Activated naive CD8-positive, alpha-beta T cell treated with anti-CD3 and anti-CD28 coated beads for 36 hours (primary cell): ENCODE data around the gene ZBTB7C. TPM values are rescaled to one million over a fixed set of nuclear protein-coding genes. Genes with fewer than 3 reads are reported as not detected.

Source experiments
- DNase-seq: peaks from one replicate; pipeline ENCODE4 v3.0.0; 2021
- H3K27ac Mint-ChIP-seq: one replicate; pipeline ENCODE4 v1.8.0; 2022; ENCODE audit warnings: mild to moderate bottlenecking, moderate library complexity, mixed read lengths
- H3K27me3 Mint-ChIP-seq: one replicate; pipeline ENCODE4 v1.8.0; 2022; ENCODE audit warnings: mild to moderate bottlenecking, mixed read lengths
- H3K36me3 Mint-ChIP-seq: one replicate; pipeline ENCODE4 v1.8.0; 2021; ENCODE audit warnings: mild to moderate bottlenecking, mixed read lengths
- H3K4me1 Mint-ChIP-seq: one replicate; pipeline ENCODE4 v1.8.0; 2021; ENCODE audit warnings: mixed read lengths
- H3K4me3 Mint-ChIP-seq: one replicate; pipeline ENCODE4 v1.8.0; 2022; ENCODE audit warnings: mild to moderate bottlenecking, moderate library complexity, mixed read lengths
- H3K9me3 Mint-ChIP-seq: one replicate; pipeline ENCODE4 v1.8.0; 2022; ENCODE audit warnings: mixed read lengths
- total RNA-seq, 2 experiments: library from RNA; stranded (reverse); gene quantifications; one replicate each; pipeline ENCODE4 v1.2.3, GENCODE V29; 2021

Gene ZBTB7C
- total RNA-seq, 2 experiments from 2014 or later: not detected

- no peaks in the 10 kb centered on the region for H3K27me3 Mint-ChIP-seq
- no peak for DNase-seq
- H3K4me3 Mint-ChIP-seq: no peak overlapping the region
- H3K36me3 Mint-ChIP-seq: no peaks in the 10 kb centered on the region
- H3K27ac Mint-ChIP-seq: no peak overlapping the region
- no peaks in the 10 kb centered on the region for H3K9me3 Mint-ChIP-seq
- no peaks in the 10 kb centered on the region for H3K4me1 Mint-ChIP-seq
These were observed 195.4 kb downstream of the ZBTB7C start for GRCh38 chr18:48213791-48214190.

- Mint-ChIP-seq H3K4me1 (no peaks in the 10 kb centered on the region), H3K36me3 (no peaks in the 10 kb centered on the region), H3K4me3 (no peak overlapping the region), H3K27ac (no peak overlapping the region), H3K9me3 (no peaks in the 10 kb centered on the region), H3K27me3 (peaks cover 23% of the 10 kb centered on the region)
- no peak for DNase-seq
These were observed 200.6 kb downstream of the ZBTB7C start for GRCh38 chr18:48208432-48209140.

GRCh38 chr18:48207733-48208132, 201.4 kb downstream of the ZBTB7C start:
- no peaks in the 10 kb centered on the region for H3K36me3 Mint-ChIP-seq
- H3K4me1 Mint-ChIP-seq: no peaks in the 10 kb centered on the region
- H3K27ac Mint-ChIP-seq: no peak overlapping the region
- DNase-seq: no peak
- no peaks in the 10 kb centered on the region for H3K9me3 Mint-ChIP-seq
- peaks cover 23% of the 10 kb centered on the region for H3K27me3 Mint-ChIP-seq
- no peak overlapping the region for H3K4me3 Mint-ChIP-seq

GRCh38 chr18:48206887-48207286, 202.3 kb downstream of the ZBTB7C start:
- Mint-ChIP-seq H3K4me3 (no peak overlapping the region), H3K27ac (no peak overlapping the region), H3K36me3 (no peaks in the 10 kb centered on the region), H3K27me3 (peaks cover 26% of the 10 kb centered on the region), H3K9me3 (no peaks in the 10 kb centered on the region), H3K4me1 (no peaks in the 10 kb centered on the region)
- no peak for DNase-seq

- Mint-ChIP-seq H3K4me1 (no peaks in the 10 kb centered on the region), H3K27me3 (peaks cover 39% of the 10 kb centered on the region), H3K4me3 (no peak overlapping the region), H3K27ac (no peak overlapping the region), H3K9me3 (no peaks in the 10 kb centered on the region), H3K36me3 (no peaks in the 10 kb centered on the region)
- no peak for DNase-seq
These were observed 205.1 kb downstream of the ZBTB7C start for GRCh38 chr18:48203961-48204666.

- H3K4me3 Mint-ChIP-seq: no peak overlapping the region
- H3K9me3 Mint-ChIP-seq: no peaks in the 10 kb centered on the region
- H3K4me1 Mint-ChIP-seq: no peaks in the 10 kb centered on the region
- no peak overlapping the region for H3K27ac Mint-ChIP-seq
- H3K27me3 Mint-ChIP-seq: peaks cover 39% of the 10 kb centered on the region
- no peak for DNase-seq
- H3K36me3 Mint-ChIP-seq: no peaks in the 10 kb centered on the region
These were observed 205.8 kb downstream of the ZBTB7C start for GRCh38 chr18:48203288-48203945.

GRCh38 chr18:48202350-48203260, 206.6 kb downstream of the ZBTB7C start:
- H3K4me3 Mint-ChIP-seq: no peak overlapping the region
- no peak overlapping the region for H3K27ac Mint-ChIP-seq
- H3K4me1 Mint-ChIP-seq: no peaks in the 10 kb centered on the region
- peaks cover 34% of the 10 kb centered on the region for H3K27me3 Mint-ChIP-seq
- no peaks in the 10 kb centered on the region for H3K9me3 Mint-ChIP-seq
- no peak for DNase-seq
- no peaks in the 10 kb centered on the region for H3K36me3 Mint-ChIP-seq

- DNase-seq: no peak
- peaks cover 33% of the 10 kb centered on the region for H3K27me3 Mint-ChIP-seq
- H3K27ac Mint-ChIP-seq: no peak overlapping the region
- no peak overlapping the region for H3K4me3 Mint-ChIP-seq
- no peaks in the 10 kb centered on the region for H3K36me3 Mint-ChIP-seq
- H3K4me1 Mint-ChIP-seq: no peaks in the 10 kb centered on the region
- no peaks in the 10 kb centered on the region for H3K9me3 Mint-ChIP-seq
These were observed 207.2 kb downstream of the ZBTB7C start for GRCh38 chr18:48202006-48202348.

GRCh38 chr18:48201337-48202005, 207.7 kb downstream of the ZBTB7C start:
- H3K27ac Mint-ChIP-seq: no peak overlapping the region
- H3K36me3 Mint-ChIP-seq: no peaks in the 10 kb centered on the region
- no peaks in the 10 kb centered on the region for H3K4me1 Mint-ChIP-seq
- DNase-seq: no peak
- H3K27me3 Mint-ChIP-seq: peaks cover 30% of the 10 kb centered on the region
- peaks cover 1% of the 10 kb centered on the region for H3K9me3 Mint-ChIP-seq
- no peak overlapping the region for H3K4me3 Mint-ChIP-seq

- Mint-ChIP-seq H3K36me3 (no peaks in the 10 kb centered on the region), H3K4me3 (no peak overlapping the region), H3K9me3 (peaks cover 1% of the 10 kb centered on the region), H3K27ac (no peak overlapping the region), H3K4me1 (no peaks in the 10 kb centered on the region), H3K27me3 (peaks cover 32% of the 10 kb centered on the region)
- no peak for DNase-seq
These were observed 208.4 kb downstream of the ZBTB7C start for GRCh38 chr18:48200631-48201336.

- H3K36me3 Mint-ChIP-seq: no peaks in the 10 kb centered on the region
- no peak for DNase-seq
- H3K27me3 Mint-ChIP-seq: peaks cover 26% of the 10 kb centered on the region
These were observed 209.8 kb downstream of the ZBTB7C start for GRCh38 chr18:48199399-48199798.

GRCh38 chr18:48197819-48198218, 211.4 kb downstream of the ZBTB7C start:
- H3K4me3 Mint-ChIP-seq: no peak overlapping the region
- peaks cover 24% of the 10 kb centered on the region for H3K27me3 Mint-ChIP-seq
- H3K36me3 Mint-ChIP-seq: no peaks in the 10 kb centered on the region
- H3K9me3 Mint-ChIP-seq: peaks cover 5% of the 10 kb centered on the region
- no peak overlapping the region for H3K27ac Mint-ChIP-seq
- no peak for DNase-seq
- H3K4me1 Mint-ChIP-seq: no peaks in the 10 kb centered on the region

More at GRCh38 chr18:48199399-48199798, 209.8 kb downstream of the ZBTB7C start:
- H3K27ac Mint-ChIP-seq: no peak overlapping the region
- peaks cover 5% of the 10 kb centered on the region for H3K9me3 Mint-ChIP-seq
- no peak overlapping the region for H3K4me3 Mint-ChIP-seq
- H3K4me1 Mint-ChIP-seq: no peaks in the 10 kb centered on the region

GRCh38 chr18:48195787-48196186, 213.4 kb downstream of the ZBTB7C start:
- no peak overlapping the region for H3K4me3 Mint-ChIP-seq
- no peak for DNase-seq
- no peaks in the 10 kb centered on the region for H3K36me3 Mint-ChIP-seq
- no peak overlapping the region for H3K27ac Mint-ChIP-seq
- H3K9me3 Mint-ChIP-seq: peaks cover 5% of the 10 kb centered on the region
- no peaks in the 10 kb centered on the region for H3K4me1 Mint-ChIP-seq
- peaks cover 17% of the 10 kb centered on the region for H3K27me3 Mint-ChIP-seq
